GM18861 (cell line): Measurements from ENCODE around the gene KCNK1.

Experiments used
- ATAC-seq: cut with Tn5 transposase; IDR thresholded peaks from one replicate; pipeline ENCODE4 v1.9.1; 2021; ENCODE audit not compliant: unreplicated experiment

The KCNK1 gene

DNA sequence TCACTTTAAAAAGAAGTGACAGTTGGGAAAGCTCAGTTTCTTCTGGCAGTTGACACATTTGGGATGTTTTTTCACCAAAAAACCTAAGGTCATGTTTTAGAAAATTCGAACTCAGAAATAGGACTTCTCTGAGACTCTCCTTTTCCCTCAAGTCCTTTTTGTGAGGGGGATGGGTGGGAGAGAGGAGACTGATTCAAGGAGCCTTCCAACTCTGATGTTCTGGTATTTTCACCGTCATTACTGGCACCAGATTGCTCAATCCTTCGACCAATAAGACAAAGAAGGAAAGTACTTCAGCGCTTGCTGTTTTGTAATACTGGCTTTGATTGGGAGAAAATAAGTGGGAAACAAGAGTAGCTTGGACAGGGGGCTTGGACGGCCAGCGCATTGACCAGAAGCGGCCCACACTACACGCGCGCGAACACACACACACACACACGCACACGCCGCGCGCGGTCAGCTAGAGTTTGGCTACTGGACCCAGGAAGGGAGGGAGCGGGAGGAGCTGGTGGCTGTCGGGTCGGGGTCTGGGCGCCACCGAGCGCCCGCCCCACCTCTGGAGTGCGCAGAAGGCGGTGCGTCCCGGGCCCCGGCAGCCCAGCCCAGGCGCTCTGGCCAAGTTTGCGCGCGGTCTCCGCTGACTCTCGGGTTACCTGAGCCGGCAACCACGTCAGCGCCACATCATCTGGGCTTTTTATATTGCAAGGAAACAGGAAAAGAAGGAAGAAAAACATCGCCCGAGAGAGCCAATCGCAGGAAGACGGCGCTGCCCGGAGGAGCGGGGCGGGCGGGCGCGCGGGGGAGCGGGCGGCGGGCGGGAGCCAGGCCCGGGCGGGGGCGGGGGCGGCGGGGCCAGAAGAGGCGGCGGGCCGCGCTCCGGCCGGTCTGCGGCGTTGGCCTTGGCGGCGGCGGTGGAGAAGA, at the start of gene KCNK1:
Gene KCNK1, plus strand, starts transcription at position 855 of the 921 bp plus-strand sequence. Its CDS starts 66 bp downstream, at position 921.
- no peak for ATAC-seq

GRCh38 chr1:233565313-233565712, 48.6 kb upstream of the KCNK1 start:
- ATAC-seq: no peak

- no peak for ATAC-seq
These were observed 47.0 kb upstream of the KCNK1 start for GRCh38 chr1:233566886-233567285.

DNA sequence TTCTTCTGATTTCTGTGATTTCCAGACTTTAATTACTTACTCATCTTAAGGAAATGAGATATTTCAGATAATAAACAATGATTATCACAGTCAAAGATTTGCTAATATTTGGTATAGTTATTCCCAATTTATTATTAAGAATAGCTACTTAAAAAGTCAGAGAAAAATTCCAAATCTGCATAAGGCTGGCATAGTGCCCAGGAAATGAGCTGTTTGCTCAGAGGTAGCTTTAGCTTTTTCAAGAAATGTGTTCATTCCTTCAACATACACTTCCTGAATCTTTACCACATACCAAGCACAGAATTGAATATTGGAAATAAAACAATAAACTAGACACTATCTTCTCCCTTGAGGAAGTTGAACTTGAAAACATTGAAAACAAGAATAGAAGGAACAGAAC, 44.3 kb upstream of the KCNK1 start:
- no peak for ATAC-seq

GRCh38 chr1:233570216-233570615, 43.7 kb upstream of the KCNK1 start:
- no peak for ATAC-seq

GRCh38 chr1:233570706-233571105, 43.2 kb upstream of the KCNK1 start:
- ATAC-seq: no peak

- ATAC-seq: no peak
These were observed 41.0 kb upstream of the KCNK1 start for GRCh38 chr1:233572896-233573295.

- no peak for ATAC-seq
These were observed 38.5 kb upstream of the KCNK1 start for GRCh38 chr1:233575450-233575849.

DNA sequence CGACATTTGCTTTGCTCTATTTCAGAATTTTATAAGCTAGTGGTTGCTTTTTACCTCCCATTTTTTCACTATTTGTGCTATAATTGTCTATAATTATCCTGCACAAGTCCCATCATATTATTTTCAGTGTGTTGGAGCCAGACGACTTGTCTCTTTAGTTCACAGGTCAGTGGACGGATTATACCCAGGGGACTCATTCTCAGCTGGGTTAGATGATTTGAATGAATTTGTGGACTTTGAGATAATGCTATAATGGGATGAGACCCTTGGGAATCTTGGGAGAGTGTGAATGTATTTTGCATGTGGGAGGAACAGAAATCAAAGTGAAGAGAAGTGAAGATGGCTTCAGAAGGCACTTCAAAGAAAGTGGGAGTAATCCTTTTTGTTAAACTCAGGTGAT, 31.5 kb upstream of the KCNK1 start:
- ATAC-seq: no peak

DNA sequence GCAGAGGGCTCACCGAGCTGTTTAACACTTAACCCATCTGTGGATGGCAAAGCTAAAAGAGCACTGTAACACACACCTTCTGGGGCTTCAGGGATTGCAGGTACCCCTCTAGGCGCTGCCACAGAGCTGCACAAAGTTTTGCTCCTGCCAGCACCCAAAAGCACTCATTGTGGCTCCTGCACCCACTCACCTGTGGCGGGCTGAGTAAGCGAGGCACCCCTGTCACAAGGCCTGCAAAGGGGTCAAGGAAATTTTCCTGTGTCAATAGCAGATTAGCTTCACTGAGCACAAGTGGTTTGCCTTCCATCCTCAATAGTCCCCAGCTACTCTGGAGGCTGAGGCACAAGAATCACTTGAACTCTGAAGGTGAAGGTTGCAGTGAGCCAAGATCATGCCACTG, 29.5 kb upstream of the KCNK1 start:
- ATAC-seq: no peak

DNA sequence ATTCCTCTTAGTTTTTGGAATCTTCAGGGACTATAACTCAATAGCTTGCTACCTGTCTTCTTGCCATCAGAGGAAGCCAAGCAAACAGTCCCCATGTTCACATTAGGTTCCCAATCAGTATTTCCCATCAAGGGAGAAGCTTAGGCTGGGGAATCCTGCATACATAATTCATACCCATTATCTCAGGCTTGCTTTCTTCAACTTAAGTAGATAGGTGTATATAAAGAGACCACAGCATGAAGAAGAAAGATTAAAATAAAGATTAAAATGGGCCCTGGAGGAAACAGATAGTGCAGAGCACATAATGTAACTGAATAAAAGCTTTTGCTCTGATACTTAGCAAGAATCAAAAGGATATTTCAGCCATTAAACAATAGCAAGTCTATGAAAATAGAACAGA, 29.0 kb upstream of the KCNK1 start:
- no peak for ATAC-seq

DNA sequence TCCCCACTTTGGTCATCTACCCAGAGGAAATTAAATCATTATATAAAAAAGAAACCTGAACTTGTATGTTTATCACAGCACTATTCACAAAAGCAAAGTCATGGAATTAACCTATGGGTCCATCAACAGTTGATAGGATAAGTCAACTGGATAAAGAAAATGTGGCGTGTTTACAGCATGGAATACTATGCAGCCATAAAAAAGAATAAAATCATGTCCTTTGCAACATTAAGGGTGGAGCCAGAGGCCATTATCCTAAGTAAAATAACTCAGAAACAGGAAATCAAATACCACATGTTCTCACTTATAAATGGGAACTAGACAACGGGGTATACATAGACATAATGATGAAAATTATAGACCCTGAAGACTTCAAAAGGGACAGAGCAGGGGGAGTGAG, 27.6 kb upstream of the KCNK1 start:
- no peak for ATAC-seq

- ATAC-seq: no peak
These were observed 26.7 kb upstream of the KCNK1 start for GRCh38 chr1:233587196-233587595.

DNA sequence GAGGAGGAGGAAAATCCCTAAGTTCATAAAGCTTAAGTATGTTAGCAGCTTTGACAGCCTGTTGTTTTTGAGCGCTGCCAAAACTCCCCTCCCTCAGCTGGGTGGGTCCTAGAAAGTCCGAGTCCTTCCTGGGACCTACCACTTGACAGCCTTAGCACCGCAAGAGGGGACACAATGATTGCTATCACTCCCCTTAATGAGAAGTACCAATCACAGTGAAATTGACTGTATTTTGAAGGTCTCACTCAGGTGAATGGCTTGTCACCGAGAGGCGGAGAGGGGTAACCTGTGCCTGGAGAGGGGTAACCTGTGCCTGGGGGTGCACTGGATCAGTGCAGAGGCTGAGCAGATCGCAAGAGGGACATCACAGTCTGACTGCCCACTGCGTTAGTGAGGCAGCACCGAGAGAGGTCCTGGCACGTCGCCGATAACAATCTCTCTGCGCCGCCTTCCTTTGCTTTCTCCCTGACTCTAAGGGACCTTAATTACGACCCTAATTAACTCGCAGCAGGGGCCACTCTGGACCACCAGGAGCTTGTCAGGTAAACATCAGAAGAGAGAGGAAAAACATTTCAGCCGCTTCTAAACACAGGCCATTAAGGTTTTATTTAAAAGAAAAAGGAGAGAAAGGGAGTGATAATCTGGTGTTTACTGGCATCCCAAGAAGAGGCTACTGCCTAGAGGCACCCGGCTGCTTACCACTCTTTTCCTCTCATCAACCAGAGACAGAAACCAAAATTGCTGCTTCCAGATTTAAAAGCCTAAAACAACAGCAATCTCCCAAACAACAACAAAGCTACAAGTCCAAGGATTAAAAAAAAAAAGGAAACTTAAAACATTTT, 25.7 kb upstream of the KCNK1 start:
- ATAC-seq: no peak

DNA sequence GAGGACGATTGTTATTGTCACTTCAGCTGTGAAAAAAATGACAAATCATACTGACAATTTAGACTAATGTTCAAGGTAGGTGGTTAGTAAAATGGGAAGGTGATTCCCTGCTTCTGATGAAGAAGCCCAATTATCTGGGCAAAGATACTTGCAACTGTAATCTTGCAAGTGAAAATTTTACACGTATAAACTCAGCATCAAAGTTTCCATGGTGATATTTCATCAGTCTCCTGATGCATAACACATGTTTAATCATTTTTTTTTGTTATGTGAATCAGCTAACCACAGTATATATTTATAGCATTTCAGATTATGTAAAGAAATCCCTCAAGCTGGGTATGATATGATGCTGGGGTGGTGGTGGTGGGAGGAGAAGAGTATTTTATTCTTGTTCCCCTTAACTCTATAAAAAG, 16.4 kb upstream of the KCNK1 start:
- ATAC-seq: peak; percentile 27

- ATAC-seq: peak; percentile 89
These were observed 14.9 kb upstream of the KCNK1 start for GRCh38 chr1:233598891-233599541.

DNA sequence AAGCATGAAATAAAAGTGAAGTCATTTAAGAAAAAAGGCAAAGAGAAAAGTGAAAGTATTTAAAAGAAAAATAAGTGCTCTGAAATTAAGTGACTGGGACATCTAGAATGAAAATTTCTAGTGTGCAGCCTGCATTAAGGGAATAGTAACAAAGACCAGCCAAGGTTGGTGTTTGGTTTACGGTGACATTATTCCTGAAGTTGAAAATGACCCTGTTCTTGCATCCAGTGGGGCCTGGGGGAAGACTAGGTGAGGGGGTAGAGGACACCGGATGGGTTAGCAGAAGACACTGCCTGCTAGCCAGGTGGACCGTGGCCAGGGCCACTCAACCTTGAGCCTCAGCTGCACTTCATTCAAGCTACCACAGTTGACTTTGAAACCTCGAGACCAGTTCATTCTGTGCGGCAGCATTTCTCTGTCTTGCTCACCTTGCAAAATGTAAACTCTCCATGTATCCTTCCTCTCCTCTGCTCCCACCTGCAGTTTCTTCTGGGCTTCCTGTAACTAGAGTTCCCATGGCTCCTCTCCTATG, 14.3 kb upstream of the KCNK1 start:
- ATAC-seq: peak; percentile 37

GRCh38 chr1:233600488-233600887, 13.4 kb upstream of the KCNK1 start:
- no peak for ATAC-seq

GRCh38 chr1:233603478-233603877, 10.4 kb upstream of the KCNK1 start:
- ATAC-seq: no peak

DNA sequence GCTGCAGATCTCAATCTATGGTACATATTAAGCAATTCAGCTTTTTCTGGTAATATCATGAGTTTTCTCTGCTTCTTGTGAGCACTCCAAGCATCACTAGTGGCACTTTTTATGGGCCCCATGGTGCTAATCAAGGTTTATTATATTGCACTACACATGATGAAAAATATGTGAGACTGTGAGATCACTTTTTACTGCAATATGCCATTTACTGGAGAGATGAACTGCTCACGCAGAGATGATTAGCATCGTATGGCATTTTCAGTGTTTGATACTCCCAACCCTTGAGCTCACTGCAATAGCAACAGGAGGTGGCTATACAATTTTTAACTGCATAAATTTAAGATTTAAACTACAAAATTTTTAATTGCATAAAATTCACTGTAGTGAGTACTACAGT, 8.7 kb upstream of the KCNK1 start:
- ATAC-seq: no peak

DNA sequence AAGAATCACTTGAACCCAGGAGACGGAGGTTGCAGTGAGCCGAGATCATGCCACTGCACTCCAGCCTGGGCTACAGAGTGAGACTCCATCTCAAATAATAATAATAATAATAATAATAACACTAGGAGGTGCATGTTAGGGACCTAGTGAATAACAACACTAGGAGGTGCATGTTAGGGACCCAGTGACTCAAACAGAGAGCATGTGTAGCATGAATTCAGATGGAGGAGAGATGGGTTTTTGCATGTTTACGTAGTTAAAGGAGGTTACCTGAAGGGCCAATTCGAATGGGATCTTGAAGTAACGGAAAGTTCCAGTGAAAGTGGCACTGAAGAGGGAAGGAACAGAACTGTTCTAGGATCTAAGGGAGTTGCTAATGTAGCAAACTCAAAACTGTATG, 7.1 kb upstream of the KCNK1 start:
- no peak for ATAC-seq
